Fibroblast of the aortic adventitia (primary cell): ENCODE data around the gene SCNN1G. TPM values are rescaled to one million over a fixed set of nuclear protein-coding genes. Genes with fewer than 3 reads are reported as not detected.
"Not testable (repeated sequence)": the region's sequence is repeated elsewhere in the genome, so short reads cannot be mapped to it uniquely, and the experiment has no call there.

Experiments
- DNase-seq: peaks from one replicate; pipeline ENCODE4 v3.0.0-alpha.2; 2010; ENCODE audit warnings: low read depth
- H3K4me3 ChIP-seq: 2 replicates; pipeline ENCODE4 v1.5.1; 2011; ENCODE audit warnings: low read depth, mild to moderate bottlenecking, control low read depth, low read length, moderate library complexity
- total RNA-seq: library from RNA; depleted of rRNA; stranded (reverse); fragments of >200 nt; gene quantifications from 2 replicates; pipeline ENCODE4 v1.2.3, GENCODE V29; 2012; ENCODE audit warnings: low replicate concordance
- TF ChIP-seq, protein P1 (sequence below): IDR thresholded peaks from 2 replicates; pipeline ENCODE4 v1.5.1; 2011; ENCODE audit warnings: mild to moderate bottlenecking, low read length, control low read depth, inconsistent platforms; ENCODE audit not compliant: insufficient read depth

Gene SCNN1G
- total RNA-seq, 1 donor: not detected

DNA sequence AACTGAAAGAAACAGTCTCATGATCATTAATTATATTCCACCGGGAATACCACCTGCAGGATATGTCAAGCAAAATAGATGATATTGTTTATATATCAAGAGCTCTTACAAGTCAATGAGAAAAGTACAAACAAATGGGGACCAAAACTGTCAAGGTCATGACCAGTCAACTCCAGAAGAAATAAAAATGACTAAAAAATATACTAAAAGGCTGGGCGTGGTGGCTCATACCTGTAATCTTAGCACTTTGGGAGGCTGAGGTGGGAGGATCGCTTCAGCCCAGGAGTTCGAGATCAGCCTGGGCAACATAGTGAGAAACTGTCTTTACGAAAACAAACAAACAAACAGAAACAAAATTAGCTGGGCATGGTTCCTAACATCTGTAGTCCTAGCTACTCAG is 69.8 kb downstream of the SCNN1G start:
- no peak for DNase-seq
- TF ChIP-seq, protein P1, sequence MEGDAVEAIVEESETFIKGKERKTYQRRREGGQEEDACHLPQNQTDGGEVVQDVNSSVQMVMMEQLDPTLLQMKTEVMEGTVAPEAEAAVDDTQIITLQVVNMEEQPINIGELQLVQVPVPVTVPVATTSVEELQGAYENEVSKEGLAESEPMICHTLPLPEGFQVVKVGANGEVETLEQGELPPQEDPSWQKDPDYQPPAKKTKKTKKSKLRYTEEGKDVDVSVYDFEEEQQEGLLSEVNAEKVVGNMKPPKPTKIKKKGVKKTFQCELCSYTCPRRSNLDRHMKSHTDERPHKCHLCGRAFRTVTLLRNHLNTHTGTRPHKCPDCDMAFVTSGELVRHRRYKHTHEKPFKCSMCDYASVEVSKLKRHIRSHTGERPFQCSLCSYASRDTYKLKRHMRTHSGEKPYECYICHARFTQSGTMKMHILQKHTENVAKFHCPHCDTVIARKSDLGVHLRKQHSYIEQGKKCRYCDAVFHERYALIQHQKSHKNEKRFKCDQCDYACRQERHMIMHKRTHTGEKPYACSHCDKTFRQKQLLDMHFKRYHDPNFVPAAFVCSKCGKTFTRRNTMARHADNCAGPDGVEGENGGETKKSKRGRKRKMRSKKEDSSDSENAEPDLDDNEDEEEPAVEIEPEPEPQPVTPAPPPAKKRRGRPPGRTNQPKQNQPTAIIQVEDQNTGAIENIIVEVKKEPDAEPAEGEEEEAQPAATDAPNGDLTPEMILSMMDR: no peak
- no peak overlapping the region for H3K4me3 ChIP-seq

- not testable (repeated sequence) for H3K4me3 ChIP-seq, DNase-seq
Observed at GRCh38 chr16:23253650-23254049, 71.1 kb downstream of the SCNN1G start.

DNA sequence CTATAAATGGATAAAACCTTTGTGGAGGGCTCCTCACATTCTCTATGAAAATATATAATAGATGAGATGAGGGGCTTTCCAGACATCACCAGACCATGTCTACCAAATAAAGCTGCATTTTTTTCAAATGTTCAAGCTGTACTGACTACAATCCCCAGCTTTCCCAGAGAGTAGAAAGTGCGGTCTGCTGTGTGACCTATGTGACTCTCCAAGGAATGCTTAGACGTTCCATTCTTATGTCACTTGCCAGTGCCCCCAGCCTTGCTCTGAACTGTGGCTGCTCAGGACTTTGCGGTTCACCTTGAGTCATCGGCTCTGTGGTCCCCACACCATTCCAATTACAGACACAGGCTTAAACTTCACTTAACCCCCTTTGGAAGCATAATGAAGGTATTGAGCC is 71.8 kb downstream of the SCNN1G start:
- H3K4me3 ChIP-seq: no peak overlapping the region
- TF ChIP-seq, protein P1: no peak
- DNase-seq: no peak

- no peak overlapping the region for H3K4me3 ChIP-seq
- DNase-seq: no peak
- TF ChIP-seq, protein P1: no peak
Observed at GRCh38 chr16:23255000-23255399, 72.5 kb downstream of the SCNN1G start.

DNA sequence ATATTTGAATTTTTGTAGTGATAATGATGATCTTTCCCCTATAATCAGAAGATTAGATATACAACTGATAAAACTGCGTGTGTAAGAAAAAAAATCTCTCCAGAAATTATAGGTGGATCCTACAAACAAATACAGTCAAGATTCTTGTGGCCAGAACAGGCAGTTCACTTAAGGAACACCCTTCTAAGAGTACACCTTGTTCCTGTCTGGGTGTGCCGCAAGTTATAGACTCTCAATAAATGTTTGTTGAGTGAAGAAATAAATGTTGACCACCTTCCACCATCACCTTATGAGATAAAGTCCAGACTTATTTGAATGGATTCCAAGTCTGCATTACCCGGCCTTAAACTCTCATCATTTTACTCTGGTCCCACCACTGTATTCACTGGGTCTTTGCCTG is 73.9 kb downstream of the SCNN1G start:
- DNase-seq: no peak
- TF ChIP-seq, protein P1: no peak

GRCh38 chr16:23257682-23258081 is 75.1 kb downstream of the SCNN1G start:
- no peak overlapping the region for H3K4me3 ChIP-seq
- DNase-seq: no peak
- TF ChIP-seq, protein P1: no peak

More for the DNA sequence above, 73.9 kb downstream of the SCNN1G start:
- no peak overlapping the region for H3K4me3 ChIP-seq

DNA sequence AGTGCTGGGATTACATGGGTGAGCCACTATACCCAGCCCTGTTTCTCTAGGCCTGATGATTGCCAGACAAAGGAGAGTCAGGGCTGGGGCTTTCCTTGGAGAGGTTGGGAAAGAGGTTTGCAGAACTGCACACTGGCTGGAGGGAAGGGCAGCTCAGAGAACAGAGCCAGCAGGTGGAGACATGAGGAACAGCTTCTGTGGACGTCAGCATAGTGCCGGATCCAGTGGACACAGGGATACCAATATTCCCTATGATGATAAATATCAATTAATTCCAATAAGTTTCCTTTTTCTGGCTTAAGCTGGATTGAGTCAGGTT is 76.3 kb downstream of the SCNN1G start:
- H3K4me3 ChIP-seq: no peak overlapping the region
- no peak for DNase-seq
- TF ChIP-seq, protein P1: no peak

Other genes with a start within 250 kb of the SCNN1G start
- 5.2 and 9.0 TPM in 2 replicates for gene USP31, start 33.3 kb upstream of the SCNN1G start, total RNA-seq
- gene SCNN1B, start 119.6 kb downstream of the SCNN1G start, total RNA-seq: not detected in 2 replicates